ENCODE measurements around the gene GYG1. TPM values are rescaled to one million over a fixed set of nuclear protein-coding genes. Genes with fewer than 3 reads are reported as not detected.

Gene GYG1
- total RNA-seq, 1 donor from 2014 or later, result 40.9 TPM

- DNase-seq (ENCODE audit: low spot score), result no peak
Measured at GRCh38 chr3:149016669-149017541, 25.6 kb downstream of the GYG1 start.

- no peak for DNase-seq (ENCODE audit: low spot score)
Measured at GRCh38 chr3:149018247-149018646, 26.9 kb downstream of the GYG1 start.

GRCh38 chr3:149019580-149019979 lies 28.2 kb downstream of the GYG1 start:
- DNase-seq (ENCODE audit: low spot score), result no peak

- no peak for DNase-seq (ENCODE audit: low spot score)
Measured at GRCh38 chr3:149020196-149020838, 29.0 kb downstream of the GYG1 start.

- no peak for DNase-seq (ENCODE audit: low spot score)
Measured at GRCh38 chr3:149020839-149021252, 29.5 kb downstream of the GYG1 start.

GRCh38 chr3:149021830-149022229 lies 30.5 kb downstream of the GYG1 start:
- DNase-seq (ENCODE audit: low spot score), result no peak

GRCh38 chr3:149023951-149024350 lies 32.6 kb downstream of the GYG1 start:
- DNase-seq (ENCODE audit: low spot score), result no peak

GRCh38 chr3:149026718-149027117 lies 35.4 kb downstream of the GYG1 start:
- DNase-seq (ENCODE audit: low spot score), result no peak

GRCh38 chr3:149031096-149031495 lies 39.8 kb downstream of the GYG1 start:
- DNase-seq (ENCODE audit: low spot score), result no peak

- no peak for DNase-seq (ENCODE audit: low spot score)
Measured at GRCh38 chr3:149037684-149038083, 46.3 kb downstream of the GYG1 start.

- DNase-seq (ENCODE audit: low spot score), result no peak
Measured at GRCh38 chr3:149038322-149038721, 47.0 kb downstream of the GYG1 start.

- no peak for DNase-seq (ENCODE audit: low spot score)
Measured at GRCh38 chr3:149042789-149043386, 51.5 kb downstream of the GYG1 start.

GRCh38 chr3:149044339-149045083 lies 53.2 kb downstream of the GYG1 start:
- DNase-seq (ENCODE audit: low spot score), result no peak

GRCh38 chr3:149055575-149055974 lies 64.2 kb downstream of the GYG1 start:
- DNase-seq (ENCODE audit: low spot score), result no peak

- no peak for DNase-seq (ENCODE audit: low spot score)
Measured at GRCh38 chr3:149058198-149058597, 66.9 kb downstream of the GYG1 start.

- DNase-seq (ENCODE audit: low spot score), result no peak
Measured at GRCh38 chr3:149058602-149059001, 67.3 kb downstream of the GYG1 start.

- DNase-seq (ENCODE audit: low spot score), result no peak
Measured at GRCh38 chr3:149061776-149062175, 70.4 kb downstream of the GYG1 start.

- DNase-seq (ENCODE audit: low spot score), result no peak
Measured at GRCh38 chr3:149067883-149068282, 76.5 kb downstream of the GYG1 start.
